HCT116 (cell line): Measurements from ENCODE around the gene TELO2.

Experiments used
- CEBPB ChIP-seq: IDR thresholded peaks from 2 replicates; pipeline ENCODE4 v1.6.1; 2012; ENCODE audit warnings: low read depth
- EZH2 ChIP-seq: fragments of 200-600 bp; sonication (generic); IDR thresholded peaks from 2 replicates; pipeline ENCODE4 v1.6.1; 2017; ENCODE audit warnings: antibody characterized with exemption, mixed run types
- EZH2phosphoT487 ChIP-seq: fragments of 200-600 bp; IDR thresholded peaks from 2 replicates; pipeline ENCODE4 v1.6.1; 2018; ENCODE audit warnings: antibody characterized with exemption, borderline replicate concordance
- POLR2A ChIP-seq: IDR thresholded peaks from 2 replicates; pipeline ENCODE4 v1.7.0; 2011; ENCODE audit warnings: borderline replicate concordance; ENCODE audit not compliant: insufficient read depth, insufficient read length; ENCODE audit errors: extremely low read depth
- POLR2AphosphoS5 ChIP-seq: IDR thresholded peaks from 2 replicates; pipeline ENCODE4 v1.6.1; 2011; ENCODE audit warnings: mild to moderate bottlenecking, low read depth, low read length, moderate library complexity
- SIN3A ChIP-seq: IDR thresholded peaks from 2 replicates; pipeline ENCODE4 v1.6.1; 2012; ENCODE audit warnings: low read depth
- SP1 ChIP-seq: IDR thresholded peaks from 2 replicates; pipeline ENCODE4 v1.6.1; 2012; ENCODE audit warnings: low read depth
- ZNF274 ChIP-seq: fragments of 200-500 bp; sonication (Bioruptor generic); IDR thresholded peaks from 2 replicates; pipeline ENCODE4 v1.6.1; 2014; ENCODE audit warnings: mild to moderate bottlenecking, low read depth, low read length, inconsistent platforms
- TF ChIP-seq, protein P1 (sequence below), 3 experiments: fragments of 200-600 bp in 1 of 3; sonication (generic) in 1 of 3; IDR thresholded peaks in 2 of 3; conservative IDR thresholded peaks in 1 of 3; 2 replicates each; pipeline ENCODE4 v1.5.1; 2012 to 2017; ENCODE audit warnings: low read depth in 2 of 3, low read length in 2 of 3, antibody characterized with exemption in 1 of 3, borderline replicate concordance in 1 of 3, control low read depth in 1 of 3, mild to moderate bottlenecking in 1 of 3, mixed read lengths in 1 of 3, mixed run types in 1 of 3, moderate library complexity in 1 of 3; ENCODE audit not compliant: insufficient read depth in 1 of 3
- TF ChIP-seq, protein P2 (sequence below): IDR thresholded peaks from 2 replicates; pipeline ENCODE4 v1.6.1; 2012
- TF ChIP-seq, protein P3 (sequence below): IDR thresholded peaks from 2 replicates; pipeline ENCODE4 v1.6.1; 2012

DNA sequence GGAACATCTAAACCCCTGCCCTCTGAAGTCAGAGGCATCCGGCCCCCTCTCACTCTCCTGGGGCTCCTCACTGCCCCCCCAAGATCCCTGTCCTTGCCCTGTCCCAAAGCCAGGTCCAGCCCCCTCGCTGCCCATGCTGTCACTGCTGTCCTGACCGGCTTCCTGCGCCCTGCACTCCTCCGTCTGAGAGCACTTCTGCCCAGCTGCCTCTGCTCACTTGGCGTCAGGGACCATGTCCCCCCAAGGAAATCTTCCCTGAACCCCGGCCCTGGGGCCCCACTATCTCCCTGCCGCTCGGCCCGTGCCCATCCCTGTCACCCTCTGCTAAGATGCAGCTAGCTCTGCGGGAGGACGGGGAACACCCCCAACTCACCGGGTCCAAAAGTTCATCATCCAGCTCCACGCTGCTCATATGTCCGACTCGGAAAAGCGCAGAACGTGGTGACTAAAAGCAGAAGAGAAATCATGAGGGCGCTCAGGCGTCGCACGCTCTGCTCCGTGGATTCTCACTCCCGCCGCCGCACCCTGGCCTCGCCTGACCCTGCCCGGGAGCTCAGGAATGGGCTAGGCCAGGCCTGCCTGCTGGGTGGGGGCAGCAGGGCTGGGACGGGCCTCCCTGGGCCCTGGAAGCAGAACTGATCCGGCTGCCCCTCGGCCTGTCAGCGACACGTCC is 28.1 kb upstream of the TELO2 start:
- no peak for TF ChIP-seq EZH2phosphoT487
- TF ChIP-seq ZNF274: no peak
- TF ChIP-seq CEBPB: no peak
- no peak for TF ChIP-seq EZH2
- TF ChIP-seq, protein P1, sequence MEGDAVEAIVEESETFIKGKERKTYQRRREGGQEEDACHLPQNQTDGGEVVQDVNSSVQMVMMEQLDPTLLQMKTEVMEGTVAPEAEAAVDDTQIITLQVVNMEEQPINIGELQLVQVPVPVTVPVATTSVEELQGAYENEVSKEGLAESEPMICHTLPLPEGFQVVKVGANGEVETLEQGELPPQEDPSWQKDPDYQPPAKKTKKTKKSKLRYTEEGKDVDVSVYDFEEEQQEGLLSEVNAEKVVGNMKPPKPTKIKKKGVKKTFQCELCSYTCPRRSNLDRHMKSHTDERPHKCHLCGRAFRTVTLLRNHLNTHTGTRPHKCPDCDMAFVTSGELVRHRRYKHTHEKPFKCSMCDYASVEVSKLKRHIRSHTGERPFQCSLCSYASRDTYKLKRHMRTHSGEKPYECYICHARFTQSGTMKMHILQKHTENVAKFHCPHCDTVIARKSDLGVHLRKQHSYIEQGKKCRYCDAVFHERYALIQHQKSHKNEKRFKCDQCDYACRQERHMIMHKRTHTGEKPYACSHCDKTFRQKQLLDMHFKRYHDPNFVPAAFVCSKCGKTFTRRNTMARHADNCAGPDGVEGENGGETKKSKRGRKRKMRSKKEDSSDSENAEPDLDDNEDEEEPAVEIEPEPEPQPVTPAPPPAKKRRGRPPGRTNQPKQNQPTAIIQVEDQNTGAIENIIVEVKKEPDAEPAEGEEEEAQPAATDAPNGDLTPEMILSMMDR (IDR thresholded peaks at IDR 0.05 in 2 of 3, conservative IDR thresholded peaks at IDR 0.05 in 1 of 3; ENCODE audit: borderline replicate concordance in 1 of 3, insufficient read depth in 1 of 3, low read depth in 2 of 3, low read length in 2 of 3): no peak
- TF ChIP-seq, protein P2, sequence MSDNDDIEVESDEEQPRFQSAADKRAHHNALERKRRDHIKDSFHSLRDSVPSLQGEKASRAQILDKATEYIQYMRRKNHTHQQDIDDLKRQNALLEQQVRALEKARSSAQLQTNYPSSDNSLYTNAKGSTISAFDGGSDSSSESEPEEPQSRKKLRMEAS: no peak
- TF ChIP-seq POLR2AphosphoS5: no peak
- TF ChIP-seq SP1: no peak
- no peak for TF ChIP-seq POLR2A
- TF ChIP-seq SIN3A: no peak
- TF ChIP-seq, protein P3, sequence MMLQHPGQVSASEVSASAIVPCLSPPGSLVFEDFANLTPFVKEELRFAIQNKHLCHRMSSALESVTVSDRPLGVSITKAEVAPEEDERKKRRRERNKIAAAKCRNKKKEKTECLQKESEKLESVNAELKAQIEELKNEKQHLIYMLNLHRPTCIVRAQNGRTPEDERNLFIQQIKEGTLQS: no peak
